Activated CD8-positive, alpha-beta memory T cell treated with anti-CD3 and anti-CD28 coated beads, Interleukin-2, amount 50 U/mL, for 1 hour (primary cell): ENCODE data around the gene ASCC1.
"Not testable (repeated sequence)": the region's sequence is repeated elsewhere in the genome, so short reads cannot be mapped to it uniquely, and the experiment has no call there.

Experiments used
- DNase-seq: peaks from one replicate; pipeline ENCODE4 v3.0.0-alpha.2; 2020; ENCODE audit errors: extremely low read depth

The ASCC1 gene

DNA sequence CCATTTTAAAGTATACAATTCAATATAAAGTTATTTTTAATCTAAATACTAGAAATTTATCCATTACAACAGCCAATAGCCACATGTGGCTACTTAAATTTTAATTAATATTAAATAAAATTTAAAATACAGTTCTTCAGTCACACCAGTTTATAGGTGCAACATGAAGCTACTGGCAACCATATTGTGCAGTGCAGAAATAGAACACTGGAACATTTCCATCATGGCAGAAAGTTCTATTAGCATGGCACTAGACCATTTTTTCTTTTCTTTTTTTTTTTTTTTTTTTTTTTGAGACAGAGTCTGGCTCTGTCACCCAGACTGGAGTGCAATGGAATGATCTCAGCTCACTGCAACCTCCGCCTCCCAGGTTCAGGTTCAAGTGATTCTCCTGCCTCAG, 5.2 kb upstream of the ASCC1 start:
- DNase-seq = no peak

DNA sequence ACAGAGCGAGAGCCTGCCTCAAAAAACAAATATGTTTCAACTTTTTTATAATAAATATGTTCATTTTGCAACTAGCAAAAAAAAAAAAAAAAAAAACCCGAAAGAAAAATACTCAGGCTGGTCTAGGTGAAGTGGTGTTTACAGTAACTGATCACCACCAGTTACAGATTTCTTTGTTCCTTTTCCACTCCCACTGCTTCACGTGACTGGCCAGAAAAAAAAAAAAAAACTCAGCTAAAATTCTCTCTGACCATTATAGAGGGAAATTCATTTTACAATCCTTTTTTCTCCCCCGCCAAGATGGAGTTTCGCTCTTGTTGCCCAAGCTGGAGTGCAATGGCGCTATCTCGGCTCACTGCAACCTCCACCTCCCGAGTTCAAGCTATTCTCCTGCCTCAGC, 4.6 kb upstream of the ASCC1 start:
- no peak for DNase-seq

DNA sequence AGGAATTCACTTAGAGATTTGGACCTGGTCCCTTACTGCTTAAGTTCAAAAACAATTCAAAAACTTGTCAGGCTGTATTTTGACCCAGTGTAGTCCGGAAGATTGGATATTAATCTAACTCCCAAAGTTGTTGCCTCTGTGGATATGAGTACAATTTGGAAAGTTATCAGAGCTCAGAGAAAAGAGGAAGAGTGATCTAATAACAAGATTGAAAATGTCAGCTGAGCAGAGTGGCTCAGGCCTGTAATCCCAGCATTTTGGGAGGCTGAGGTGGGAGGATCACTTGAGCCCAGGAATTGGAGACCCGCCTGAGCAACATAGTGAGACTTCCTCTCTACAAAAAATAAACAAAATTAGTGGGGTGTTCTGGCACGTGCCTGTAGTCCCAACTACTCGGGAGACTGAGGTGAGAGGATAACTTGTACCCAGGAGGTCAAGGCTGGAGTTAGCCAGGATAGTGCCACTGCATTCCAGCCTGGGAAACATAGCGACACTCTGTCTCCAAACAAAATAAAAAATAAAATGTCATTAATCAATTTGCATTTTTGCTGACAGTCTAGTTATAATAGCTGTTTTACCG, 3.2 kb upstream of the ASCC1 start:
- no peak for DNase-seq

DNA sequence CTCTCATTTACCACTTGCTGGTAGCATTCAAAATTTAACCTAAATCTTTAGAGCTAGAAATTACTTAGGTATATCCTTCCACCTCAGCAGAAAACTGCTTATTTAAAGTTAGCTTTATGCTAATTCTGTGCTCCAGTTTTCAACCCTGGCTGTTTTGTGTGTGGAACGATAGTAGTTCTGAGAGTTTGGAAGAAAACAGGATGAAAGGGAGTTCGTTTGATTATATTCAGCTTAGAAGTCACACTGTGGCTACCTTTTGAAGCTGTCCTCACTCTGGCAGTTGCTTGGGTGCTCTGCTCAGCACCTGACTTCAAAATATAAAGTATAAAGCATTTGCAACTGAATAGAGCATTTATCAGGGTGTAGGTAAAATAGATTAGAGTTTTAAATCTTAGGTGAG, 2.6 kb upstream of the ASCC1 start:
- no peak for DNase-seq

DNA sequence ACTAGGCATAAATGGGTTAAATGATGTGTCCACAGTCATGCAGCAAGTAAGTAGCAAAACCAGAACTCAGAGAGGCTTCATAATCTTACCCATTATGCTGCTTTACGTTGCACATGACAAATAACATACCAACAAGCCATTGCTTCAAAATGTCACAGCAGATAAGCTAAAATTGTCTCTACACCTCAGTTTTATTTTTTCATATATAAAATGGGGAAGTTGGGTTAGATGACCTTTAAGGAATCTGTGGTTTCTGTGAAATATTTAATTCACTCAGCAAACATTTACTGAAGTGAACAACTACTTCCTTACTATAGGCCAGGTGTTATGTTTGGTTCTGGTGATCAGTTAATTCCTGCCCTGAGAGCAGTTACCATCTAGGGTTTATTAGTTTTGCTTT, 2.2 kb upstream of the ASCC1 start:
- no peak for DNase-seq

DNA sequence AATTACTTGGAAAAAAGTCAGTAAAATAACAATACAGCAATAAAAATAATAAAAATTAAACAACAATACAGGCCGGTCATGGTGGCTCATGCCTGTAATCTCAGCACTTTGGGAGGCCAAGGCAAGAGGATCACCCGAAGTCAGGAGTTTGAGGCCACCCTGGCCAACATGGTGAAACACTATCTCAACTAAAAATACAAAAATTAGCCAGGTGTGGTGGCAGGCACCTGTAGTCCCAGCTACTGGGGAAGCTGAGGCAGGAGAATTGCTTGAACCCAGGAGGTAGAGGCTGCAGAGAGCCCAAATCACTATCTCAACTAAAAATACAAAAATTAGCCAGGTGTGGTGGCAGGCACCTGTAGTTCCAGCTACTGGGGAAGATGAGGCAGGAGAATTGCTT, 4.2 kb downstream of the ASCC1 start:
- DNase-seq = not testable (repeated sequence)

DNA sequence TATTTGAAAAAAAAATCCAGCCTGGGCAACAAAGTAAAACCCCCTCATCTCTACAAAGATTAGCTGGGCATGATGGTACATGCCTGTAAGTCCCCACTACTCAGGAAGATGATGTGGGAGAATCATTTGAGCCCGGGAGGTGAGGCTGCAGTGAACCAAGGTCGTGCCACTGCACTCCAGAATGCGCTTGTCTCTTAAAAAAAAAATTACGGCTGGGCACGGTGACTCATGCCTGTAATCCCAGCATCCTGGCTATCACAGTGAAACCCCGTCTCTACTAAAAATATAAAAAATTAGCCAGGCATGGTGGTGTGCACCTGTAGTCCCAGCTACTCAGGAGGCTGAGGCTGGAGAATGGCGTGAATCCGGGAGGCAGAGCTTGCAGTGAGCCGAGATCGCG, 4.7 kb downstream of the ASCC1 start:
- DNase-seq = not testable (repeated sequence)

DNA sequence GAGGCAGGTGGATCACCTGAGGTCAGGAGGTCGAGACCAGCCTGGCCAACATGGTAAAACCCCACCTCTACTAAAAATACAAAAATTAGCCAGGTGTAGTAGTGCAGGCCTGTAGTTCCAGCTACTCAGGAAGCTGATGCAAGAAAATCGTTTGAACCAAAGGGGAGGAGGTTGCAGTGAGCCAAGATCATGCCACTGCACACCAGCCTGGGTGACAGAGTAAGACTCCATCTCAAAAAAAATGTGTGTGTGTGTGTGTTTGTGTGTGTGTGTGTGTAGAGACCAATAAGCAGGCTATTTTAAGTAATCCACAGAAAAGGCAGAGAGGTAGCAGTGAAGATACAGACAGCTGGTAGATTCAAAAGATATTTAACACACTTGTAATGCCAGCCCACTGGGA, 7.5 kb downstream of the ASCC1 start:
- DNase-seq = not testable (repeated sequence)

DNA sequence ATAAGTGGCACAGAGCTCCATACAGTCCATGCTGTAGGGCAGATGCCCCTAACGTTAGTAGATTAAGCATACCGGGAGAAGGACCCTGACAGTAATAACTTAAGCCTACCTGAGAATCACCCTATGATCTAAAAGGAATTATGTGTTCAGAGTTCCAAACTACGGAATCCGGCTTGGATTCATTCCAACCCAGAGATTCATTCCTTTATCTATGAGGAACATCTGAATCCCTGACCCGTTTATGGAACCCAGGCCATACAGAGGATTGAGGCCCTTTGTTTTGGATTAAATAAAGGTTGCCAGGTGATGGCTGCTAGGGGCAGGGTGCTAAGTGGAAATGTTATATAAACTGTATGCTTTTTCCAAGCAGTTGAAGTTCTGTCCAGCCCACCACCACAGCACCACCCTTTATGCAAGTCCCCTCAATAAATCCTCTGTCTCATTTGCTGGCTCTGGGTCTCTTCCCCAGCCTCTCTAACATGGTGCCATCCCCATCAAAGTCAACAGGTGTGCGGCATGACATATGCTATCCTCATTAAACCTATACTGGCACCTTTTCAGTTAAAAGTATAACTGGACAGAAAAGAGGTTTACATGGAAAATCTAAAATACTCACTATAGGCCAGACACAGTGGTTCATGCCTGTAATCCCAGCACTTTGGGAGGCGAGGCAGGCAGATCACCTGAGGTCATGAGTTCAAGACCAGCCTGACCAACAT, 9.4 kb downstream of the ASCC1 start:
- DNase-seq = no peak

DNA sequence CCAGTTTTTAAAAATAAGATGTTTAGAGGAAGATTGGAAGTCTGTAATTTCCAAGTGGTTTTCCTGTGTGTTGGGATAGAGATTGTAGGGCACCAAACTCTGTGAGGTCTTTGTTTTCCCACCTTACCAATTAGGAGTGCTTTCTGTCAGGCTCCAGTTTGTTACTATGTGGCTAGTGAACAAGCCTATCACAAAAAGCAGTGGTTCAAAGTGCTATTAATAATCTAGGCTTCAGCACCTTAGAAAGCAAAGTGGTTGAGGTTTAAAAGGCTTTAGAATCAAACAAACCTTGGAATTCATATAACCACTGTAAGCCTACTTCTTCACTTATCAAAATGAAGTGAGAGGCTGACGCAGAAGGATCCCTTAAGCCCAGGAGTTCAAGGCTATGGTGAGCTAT, 11.4 kb downstream of the ASCC1 start:
- DNase-seq = no peak

DNA sequence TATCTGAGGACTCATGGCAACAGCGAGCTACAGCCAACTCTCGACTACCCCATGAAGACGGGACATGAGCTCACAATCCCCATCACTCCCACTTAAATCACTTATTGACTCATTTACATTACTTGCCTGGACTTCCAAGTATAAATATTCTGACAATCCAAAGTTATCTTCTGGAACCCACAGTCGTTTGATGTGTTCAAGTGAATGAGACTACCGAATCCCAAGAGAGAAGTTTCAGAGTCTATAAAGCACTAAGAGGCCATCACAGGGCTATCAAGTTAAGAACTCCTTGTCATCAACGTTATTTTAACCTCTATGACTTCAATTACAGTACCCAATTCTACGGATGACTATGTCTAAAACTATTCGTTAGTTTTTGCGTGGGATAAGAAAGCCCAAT, 11.8 kb downstream of the ASCC1 start:
- no peak for DNase-seq

DNA sequence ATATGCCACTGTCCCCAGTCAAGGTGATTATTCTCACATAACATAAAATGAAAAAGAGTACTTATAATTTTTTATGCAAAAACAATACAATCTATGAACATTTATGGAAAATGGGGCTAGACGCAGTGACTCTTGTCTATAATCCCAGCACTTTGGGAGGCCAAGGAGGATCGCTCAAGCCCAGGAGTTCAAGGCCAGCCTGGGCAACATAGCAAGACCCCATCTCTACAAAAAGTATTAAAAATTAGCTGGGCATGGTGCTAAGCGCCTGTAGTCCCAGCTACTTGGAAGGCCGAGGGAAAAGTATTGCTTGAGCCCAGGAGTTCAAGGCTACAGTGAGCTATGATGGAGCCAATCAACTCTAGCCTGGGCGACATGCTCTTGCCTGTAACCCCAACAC, 14.8 kb downstream of the ASCC1 start:
- DNase-seq = no peak

DNA sequence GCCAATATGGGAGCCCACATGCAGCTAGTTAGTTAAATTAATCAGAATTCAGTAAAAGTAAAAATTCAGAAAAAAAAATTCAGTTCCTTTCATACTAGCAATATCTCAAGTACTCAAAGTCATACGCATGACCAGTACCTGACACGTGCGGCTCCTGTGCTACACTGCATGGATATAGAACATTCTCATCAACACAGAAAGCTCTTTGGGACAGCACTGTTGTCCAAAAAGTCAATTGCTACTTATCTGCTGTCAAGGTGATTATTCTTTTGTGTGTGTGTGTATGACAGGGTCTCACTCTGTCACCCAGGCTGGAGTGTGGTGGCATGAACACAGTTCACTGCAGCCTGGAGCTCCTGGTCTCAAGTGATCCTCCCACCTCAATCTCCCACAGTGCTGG, 15.2 kb downstream of the ASCC1 start:
- DNase-seq = no peak

DNA sequence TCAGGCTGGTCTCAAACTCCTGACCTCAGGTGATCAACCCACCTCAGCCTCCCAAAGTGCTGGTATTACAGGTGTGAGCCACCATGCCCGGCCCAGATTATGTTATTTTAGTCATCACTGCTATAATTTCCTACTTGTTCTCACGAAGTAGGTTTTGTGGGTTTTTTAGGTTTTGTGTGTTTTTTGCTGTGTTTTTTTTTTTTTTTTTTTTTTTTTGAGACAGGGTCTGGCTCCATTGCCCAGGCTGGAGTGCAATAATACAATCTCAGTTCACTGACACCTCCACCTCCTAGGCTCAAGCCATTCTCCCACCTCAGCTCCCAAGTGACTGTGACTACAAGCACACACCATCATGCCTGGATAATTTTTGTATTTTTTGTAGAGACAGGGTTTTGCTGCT, 21.1 kb downstream of the ASCC1 start:
- no peak for DNase-seq

DNA sequence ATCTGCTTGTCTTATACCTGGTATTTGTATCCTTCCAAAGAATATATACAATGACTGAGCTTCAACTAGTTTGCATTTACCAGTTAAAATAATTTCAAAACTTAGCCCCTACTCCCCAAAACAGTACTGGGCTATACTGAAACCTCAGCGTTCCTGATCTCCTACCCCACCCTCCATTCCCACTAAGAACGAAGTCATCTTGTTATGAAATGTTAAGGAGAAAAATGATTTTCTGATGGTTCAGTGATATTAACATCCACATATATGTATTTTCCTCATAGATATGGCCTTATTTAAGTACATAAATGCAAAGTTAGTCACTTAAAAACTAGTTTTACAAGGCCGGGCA, 29.1 kb downstream of the ASCC1 start:
- no peak for DNase-seq

DNA sequence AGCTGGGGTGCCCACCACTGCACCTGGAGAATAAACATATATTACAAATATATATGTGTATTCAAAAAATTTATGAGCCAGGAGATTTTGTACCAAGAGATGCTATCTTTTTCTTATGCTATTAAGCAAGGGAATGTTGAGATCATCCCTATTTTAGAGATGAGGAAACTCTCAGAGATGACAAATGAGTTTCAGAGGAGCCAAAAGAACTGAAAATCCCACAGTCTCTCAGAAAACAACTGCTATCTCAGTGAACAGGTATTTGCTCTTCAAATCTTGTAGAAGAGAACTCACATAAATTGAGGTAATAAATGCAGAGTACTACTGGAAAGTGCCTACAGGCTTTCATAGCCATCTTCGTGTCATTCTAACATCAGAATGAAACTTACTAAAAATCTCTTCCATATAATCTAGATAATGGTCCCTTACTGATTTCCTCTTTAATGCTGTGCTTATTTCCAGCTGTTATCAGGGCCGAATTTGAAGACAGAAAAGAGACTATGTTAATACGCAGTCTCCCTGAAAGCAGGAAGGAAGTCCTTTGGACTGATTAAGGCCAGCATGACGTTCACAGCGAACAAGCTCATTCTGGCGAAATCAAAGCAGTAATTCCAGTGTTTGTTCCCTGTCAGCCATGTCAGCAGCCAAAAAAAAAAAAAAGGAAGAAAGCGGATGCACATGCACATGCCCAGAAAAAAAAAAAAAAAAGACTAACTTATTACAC, 29.7 kb downstream of the ASCC1 start:
- no peak for DNase-seq

DNA sequence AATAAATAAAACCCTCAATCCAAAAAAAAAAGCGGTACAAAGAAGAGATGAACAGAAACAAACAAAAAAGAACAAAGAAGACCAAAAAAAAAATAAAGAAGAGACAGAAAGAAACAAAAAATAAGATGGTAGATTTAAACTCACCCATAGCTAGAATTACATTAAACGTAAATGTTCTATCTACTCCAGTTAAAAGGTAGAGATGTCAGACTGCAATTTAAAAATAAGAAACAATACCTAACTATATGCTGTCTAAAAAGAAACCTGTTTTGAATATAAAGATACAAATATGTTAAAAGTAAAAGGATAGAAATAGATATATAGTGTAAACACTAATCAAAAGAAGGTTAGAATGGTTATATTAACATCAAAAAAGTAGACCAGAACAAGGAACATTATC, 31.9 kb downstream of the ASCC1 start:
- no peak for DNase-seq

DNA sequence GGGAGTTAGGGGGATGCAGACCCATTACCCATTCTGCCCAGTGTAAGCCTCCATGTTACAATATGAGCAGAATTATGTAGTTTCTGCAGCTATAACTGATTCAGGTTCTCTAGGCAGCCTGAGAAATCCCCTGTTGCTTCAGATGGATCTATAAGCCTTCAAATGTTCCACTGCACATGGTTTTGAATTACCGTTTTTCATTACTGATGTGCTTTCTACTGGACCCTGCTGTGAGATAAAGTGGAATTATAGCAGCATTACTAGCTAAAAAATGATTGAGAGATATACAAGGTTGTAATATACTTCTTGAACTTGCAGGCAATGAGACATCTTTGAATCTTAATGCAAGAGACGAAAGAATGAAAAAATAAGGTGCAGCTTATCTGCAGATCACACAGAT, 38.6 kb downstream of the ASCC1 start:
- no peak for DNase-seq

DNA sequence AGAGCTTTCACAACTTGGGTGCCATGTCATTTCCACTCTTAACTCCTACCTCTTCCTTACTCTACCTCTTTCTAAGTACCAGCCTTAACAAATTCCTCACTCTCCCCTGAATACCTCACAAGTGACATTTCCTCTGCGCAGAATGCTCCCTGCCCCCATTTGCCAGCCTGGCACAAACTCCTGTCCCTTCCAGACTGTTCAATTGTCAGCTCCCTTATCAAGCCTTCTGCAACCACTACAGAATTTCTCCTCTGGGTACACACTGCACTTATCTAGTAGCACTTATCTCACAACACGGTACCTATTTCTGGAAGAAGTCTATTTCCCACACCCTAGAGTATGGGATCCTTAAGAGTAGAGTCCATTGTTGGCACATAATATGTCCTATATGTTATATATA, 39.4 kb downstream of the ASCC1 start:
- no peak for DNase-seq

DNA sequence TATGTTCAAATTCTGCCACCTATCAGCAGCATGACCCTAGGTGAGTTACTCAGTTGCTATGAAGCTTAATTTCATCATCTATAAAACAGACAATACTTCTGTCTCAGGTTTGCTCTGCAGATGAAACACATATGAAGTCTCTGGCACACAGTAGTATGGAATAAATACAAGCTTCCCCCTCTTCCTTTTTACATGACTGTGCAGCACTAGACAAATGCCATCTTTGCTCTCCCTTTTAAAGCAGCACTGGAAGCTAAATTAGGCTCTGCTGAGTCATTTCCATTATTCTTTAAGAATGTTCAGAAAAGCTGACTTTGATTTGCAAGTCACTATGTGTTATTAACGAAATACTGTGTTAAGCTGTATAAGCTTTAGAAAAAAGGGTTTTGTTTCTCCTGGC, 40.9 kb downstream of the ASCC1 start:
- DNase-seq = no peak

DNA sequence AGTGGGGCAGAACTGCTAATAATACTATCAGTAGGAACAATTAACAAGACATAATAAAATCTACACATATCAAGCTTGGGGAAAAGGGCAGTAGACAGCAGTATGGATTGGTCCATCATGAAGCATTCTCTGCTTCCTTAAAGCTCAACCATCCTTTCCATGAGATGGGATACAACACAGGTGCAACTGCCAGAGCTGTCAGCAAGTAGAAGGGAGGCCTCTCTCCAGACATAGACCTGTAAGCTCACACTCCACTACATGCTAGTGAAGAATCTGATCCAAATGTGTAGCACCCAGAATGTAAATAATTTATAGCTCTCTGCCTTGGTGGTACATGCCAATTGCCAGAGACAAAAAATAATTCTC, 41.8 kb downstream of the ASCC1 start:
- DNase-seq = no peak

DNA sequence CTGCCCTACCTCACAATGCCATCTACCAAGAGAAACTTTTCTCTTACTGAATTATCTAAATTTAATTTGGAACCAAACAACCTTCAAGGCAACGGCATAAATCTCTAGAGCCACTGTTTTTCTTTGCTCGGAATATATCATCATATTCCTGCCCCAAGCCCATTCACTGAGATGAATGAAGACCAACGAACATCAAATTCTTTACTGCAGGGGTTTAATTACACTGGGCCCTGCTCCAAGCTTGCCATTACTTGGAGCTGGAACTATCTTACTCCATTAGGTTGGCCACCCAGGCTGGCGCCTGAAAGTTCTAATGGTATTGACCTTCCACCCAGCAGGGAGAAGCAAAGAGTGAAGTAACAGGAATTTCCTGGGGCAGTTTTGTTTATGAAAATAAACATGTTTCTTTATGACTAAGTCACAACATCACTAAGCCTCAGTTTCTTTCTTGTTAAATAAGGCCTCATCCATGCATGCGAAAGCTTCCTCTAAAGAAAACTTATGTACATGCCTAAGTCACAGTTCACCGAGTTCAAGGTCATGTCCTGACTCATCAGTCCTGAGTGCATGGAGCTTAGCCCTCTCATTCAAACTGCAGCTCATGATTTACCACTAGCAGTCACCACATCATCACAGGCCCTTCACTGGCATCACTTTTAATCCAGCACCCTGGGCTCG, 42.3 kb downstream of the ASCC1 start:
- no peak for DNase-seq

DNA sequence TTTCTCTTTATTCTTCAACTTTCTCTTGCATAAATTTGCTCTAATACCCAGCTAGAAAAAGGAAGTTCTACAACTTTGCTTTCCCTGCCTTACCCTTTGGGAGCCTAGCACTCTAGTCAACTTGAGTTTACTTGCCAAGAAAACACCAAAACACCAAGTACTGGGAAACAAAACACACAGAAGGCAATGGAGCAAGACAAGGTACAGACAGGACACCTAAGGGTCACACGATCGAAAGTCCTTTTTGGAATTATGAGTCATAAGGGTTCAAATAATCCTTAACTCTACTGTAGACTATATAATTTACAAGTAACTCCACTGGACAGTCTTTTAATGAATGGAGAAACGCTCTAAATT, 42.8 kb downstream of the ASCC1 start:
- no peak for DNase-seq
